ENCODE data around the gene SCN9A. TPM values are rescaled to one million over a fixed set of nuclear protein-coding genes. Genes with fewer than 3 reads are reported as not detected.
"Not testable (repeated sequence)": the region's sequence is repeated elsewhere in the genome, so short reads cannot be mapped to it uniquely, and the experiment has no call there.

Gene SCN9A
- total RNA-seq, 1 donor from 2014 or later = 1.4 TPM

- no peak overlapping the region for H3K27ac ChIP-seq (replicated peaks)
- no peaks in the 10 kb centered on the region for H3K4me1 ChIP-seq
- no peak for DNase-seq
- H3K36me3 ChIP-seq = no peaks in the 10 kb centered on the region
- no peaks in the 10 kb centered on the region for H3K9me3 ChIP-seq (replicated peaks)
- H3K27me3 ChIP-seq (ENCODE audit: low read depth) = no peaks in the 10 kb centered on the region
- intact Hi-C loops (cut with micrococcal nuclease) = no loop called here
- H3K4me3 ChIP-seq = no peak overlapping the region
- TF ChIP-seq, protein P1, sequence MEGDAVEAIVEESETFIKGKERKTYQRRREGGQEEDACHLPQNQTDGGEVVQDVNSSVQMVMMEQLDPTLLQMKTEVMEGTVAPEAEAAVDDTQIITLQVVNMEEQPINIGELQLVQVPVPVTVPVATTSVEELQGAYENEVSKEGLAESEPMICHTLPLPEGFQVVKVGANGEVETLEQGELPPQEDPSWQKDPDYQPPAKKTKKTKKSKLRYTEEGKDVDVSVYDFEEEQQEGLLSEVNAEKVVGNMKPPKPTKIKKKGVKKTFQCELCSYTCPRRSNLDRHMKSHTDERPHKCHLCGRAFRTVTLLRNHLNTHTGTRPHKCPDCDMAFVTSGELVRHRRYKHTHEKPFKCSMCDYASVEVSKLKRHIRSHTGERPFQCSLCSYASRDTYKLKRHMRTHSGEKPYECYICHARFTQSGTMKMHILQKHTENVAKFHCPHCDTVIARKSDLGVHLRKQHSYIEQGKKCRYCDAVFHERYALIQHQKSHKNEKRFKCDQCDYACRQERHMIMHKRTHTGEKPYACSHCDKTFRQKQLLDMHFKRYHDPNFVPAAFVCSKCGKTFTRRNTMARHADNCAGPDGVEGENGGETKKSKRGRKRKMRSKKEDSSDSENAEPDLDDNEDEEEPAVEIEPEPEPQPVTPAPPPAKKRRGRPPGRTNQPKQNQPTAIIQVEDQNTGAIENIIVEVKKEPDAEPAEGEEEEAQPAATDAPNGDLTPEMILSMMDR (IDR thresholded peaks at IDR 0.05; ENCODE audit: borderline replicate concordance) = no peak
Measured at GRCh38 chr2:166328147-166328546, 47.6 kb downstream of the SCN9A start.

GRCh38 chr2:166321076-166321475 is 54.7 kb downstream of the SCN9A start:
- Histone ChIP-seq H3K4me1 (no peaks in the 10 kb centered on the region), H3K4me3 (no peak overlapping the region), H3K36me3 (no peaks in the 10 kb centered on the region), H3K9me3 (replicated peaks) (no peaks in the 10 kb centered on the region), H3K27me3 (ENCODE audit: low read depth) (no peaks in the 10 kb centered on the region), H3K27ac (replicated peaks) (no peak overlapping the region)
- intact Hi-C loops (cut with micrococcal nuclease) = no loop called here
- DNase-seq = no peak
- TF ChIP-seq, protein P1 (IDR thresholded peaks at IDR 0.05; ENCODE audit: borderline replicate concordance) = no peak

- H3K27me3 ChIP-seq (ENCODE audit: low read depth) = no peaks in the 10 kb centered on the region
- H3K4me1 ChIP-seq = no peaks in the 10 kb centered on the region
- intact Hi-C loops (cut with micrococcal nuclease) = no loop called here
- no peaks in the 10 kb centered on the region for H3K36me3 ChIP-seq
- no peak for DNase-seq
- no peak overlapping the region for H3K4me3 ChIP-seq
- H3K9me3 ChIP-seq (replicated peaks) = peaks cover 6% of the 10 kb centered on the region
- TF ChIP-seq, protein P1 (IDR thresholded peaks at IDR 0.05; ENCODE audit: borderline replicate concordance) = no peak
- no peak overlapping the region for H3K27ac ChIP-seq (replicated peaks)
Measured at GRCh38 chr2:166314022-166314759, 61.6 kb downstream of the SCN9A start.

- H3K4me3 ChIP-seq; intact Hi-C loops (cut with micrococcal nuclease); DNase-seq; H3K4me1 ChIP-seq; H3K27me3 ChIP-seq (ENCODE audit: low read depth); H3K36me3 ChIP-seq; H3K27ac ChIP-seq (replicated peaks): not testable (repeated sequence)
- peaks cover 16% of the 10 kb centered on the region for H3K9me3 ChIP-seq (replicated peaks)
Measured at GRCh38 chr2:166312863-166313262, 62.9 kb downstream of the SCN9A start.

DNA sequence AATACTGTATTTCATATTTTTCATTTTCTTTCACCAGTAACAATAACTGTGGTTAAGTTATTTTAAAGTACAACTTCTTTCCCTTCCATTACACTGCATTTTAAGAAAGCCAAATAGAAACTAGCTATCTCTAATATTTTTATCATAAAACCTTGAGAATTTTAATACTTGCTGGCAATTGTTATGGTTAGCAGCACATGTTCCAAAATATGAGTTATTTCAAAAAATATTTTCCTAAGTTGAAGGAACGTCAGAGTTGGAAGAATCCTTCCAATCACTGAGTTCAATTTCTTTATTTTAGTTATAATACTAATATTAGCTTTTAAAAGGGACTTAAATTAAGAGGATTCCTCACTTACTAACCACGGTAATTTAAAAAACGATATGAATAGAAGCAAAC is 68.4 kb downstream of the SCN9A start:
- DNase-seq = no peak
- H3K36me3 ChIP-seq = no peaks in the 10 kb centered on the region
- no peak overlapping the region for H3K4me3 ChIP-seq
- no peak overlapping the region for H3K27ac ChIP-seq (replicated peaks)
- TF ChIP-seq, protein P1 (IDR thresholded peaks at IDR 0.05; ENCODE audit: borderline replicate concordance) = no peak
- no peaks in the 10 kb centered on the region for H3K27me3 ChIP-seq (ENCODE audit: low read depth)
- H3K4me1 ChIP-seq = no peaks in the 10 kb centered on the region
- intact Hi-C loops (cut with micrococcal nuclease) = no loop called here
- peaks cover 16% of the 10 kb centered on the region for H3K9me3 ChIP-seq (replicated peaks)

- Histone ChIP-seq H3K4me1 (no peaks in the 10 kb centered on the region), H3K4me3 (no peak overlapping the region), H3K36me3 (no peaks in the 10 kb centered on the region), H3K27me3 (ENCODE audit: low read depth) (no peaks in the 10 kb centered on the region), H3K9me3 (replicated peaks) (peaks cover 11% of the 10 kb centered on the region), H3K27ac (replicated peaks) (no peak overlapping the region)
- no peak for DNase-seq
- intact Hi-C loops (cut with micrococcal nuclease) = no loop called here
- TF ChIP-seq, protein P1 (IDR thresholded peaks at IDR 0.05; ENCODE audit: borderline replicate concordance) = no peak
Measured at GRCh38 chr2:166304656-166305055, 71.1 kb downstream of the SCN9A start.

Measured in left ventricle myocardium inferior (tissue), 1 donor.